GM18502 (cell line): ENCODE data around the gene MYZAP.

Experiments used
- ATAC-seq: cut with Tn5 transposase; IDR thresholded peaks from one replicate; pipeline ENCODE4 v1.9.1; 2021; ENCODE audit warnings: mild to moderate bottlenecking; ENCODE audit not compliant: unreplicated experiment, poor library complexity

Gene MYZAP

DNA sequence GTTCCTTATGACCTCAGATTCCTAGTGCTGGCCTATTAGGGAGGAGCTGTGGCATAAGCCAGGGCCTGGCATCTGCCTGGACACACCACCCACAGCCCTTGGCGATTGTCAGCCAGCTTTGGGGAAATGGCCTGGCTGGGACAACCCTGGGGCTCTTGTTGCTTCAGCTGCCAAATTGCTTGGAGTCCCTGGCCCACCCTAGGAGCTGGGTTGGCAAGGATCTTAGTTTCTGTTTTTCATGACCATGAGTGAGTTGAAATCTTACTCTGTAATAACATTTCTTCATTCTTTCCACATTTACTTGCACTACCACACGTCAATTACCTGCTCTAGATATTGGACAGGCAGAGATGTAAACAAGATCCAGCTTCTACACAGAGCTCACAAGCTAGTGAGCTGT, 1.9 kb upstream of the MYZAP start:
- no peak for ATAC-seq

DNA sequence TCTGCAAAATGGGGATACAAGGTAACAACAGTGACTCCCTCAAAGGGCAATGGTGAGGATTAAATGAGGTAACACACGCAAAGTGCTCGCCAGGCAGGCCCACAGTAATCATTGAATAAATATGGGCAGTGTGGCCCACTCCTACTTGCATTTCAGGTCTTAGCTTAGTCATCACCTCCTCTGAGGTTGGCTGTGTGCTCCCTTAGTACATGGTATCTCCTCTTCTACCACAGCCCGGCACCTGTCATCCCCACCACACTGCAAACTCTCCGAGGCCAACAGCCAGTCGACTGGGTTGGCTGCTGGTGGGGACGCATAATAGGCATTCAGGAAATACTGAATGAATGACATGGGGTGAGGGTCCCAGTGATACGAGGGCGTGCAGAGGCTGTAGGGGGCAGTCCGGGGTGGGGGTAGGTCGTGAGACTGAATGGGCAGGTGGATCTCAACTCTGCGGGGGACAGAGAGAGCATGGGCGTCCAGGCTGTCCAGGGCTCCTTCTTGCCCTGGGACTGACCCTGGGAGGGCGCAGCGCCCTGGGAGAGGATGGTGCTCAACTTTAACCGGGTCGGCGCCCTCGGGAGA, 375 bp upstream of the MYZAP start:
- ATAC-seq, result no peak

DNA sequence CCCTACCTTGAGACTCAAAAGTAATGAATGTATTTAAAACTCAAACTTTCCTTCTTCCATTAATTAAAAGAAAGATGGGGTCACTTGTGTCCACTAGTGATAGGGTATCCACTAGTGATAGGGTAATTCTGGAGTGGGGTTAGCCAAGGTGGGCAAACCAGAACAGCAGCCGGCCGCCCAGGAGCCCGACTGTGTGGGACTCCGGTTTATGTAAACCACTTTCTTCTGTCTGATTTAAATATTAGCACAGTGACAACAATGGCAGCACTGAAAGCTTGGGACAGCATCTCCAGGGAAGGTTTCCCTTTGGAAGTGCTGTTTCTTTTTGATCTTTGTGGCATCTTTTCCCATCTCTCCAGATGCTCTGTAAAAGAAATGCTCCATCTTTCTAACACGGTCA, 722 bp downstream of the MYZAP start:
- no peak for ATAC-seq

DNA sequence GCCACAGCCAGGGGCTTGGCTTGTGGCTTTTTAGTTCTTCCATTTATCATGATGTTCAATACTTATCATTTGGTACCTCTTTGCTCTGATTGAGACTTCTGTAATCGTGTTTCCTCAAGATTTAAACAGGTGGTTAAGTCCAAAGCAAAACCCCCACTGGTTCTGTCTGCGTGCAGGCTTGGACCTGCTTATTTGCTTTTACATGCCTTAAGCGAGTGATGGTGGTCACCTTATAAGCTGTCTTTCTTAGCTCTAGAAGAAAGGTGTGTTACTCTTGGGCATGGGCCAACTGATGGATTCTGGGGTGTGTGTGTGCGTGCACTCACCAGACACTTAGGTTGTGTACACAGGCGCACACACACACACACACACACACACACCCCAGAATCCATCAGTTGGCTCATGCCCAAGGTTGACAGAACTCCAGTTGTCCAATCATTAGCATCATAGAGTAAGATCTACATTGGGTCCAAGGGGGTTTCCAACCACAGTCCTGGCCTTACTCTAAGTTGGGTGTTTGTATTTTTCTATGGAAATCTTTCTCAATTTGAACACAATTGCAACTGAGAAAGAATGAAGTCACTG, 1.2 kb downstream of the MYZAP start:
- ATAC-seq, result no peak

DNA sequence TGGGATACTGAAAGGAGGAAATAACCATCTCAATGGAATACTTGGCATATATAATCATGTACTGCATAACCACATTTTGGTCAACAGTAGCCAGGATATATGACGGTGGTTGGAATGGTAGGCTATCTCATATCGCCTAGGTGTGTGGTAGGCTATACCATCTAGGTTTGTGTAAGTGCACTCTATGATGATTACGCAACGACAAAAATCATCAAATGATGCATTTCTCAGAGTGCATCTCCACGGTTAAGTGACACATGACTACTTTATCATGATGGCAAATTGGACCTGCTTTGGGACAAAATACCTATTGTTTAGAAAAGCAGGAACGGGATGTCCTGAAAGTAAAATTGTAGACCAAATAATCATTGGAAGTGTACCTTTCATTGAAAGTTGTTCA, 2.8 kb downstream of the MYZAP start:
- ATAC-seq, result no peak

DNA sequence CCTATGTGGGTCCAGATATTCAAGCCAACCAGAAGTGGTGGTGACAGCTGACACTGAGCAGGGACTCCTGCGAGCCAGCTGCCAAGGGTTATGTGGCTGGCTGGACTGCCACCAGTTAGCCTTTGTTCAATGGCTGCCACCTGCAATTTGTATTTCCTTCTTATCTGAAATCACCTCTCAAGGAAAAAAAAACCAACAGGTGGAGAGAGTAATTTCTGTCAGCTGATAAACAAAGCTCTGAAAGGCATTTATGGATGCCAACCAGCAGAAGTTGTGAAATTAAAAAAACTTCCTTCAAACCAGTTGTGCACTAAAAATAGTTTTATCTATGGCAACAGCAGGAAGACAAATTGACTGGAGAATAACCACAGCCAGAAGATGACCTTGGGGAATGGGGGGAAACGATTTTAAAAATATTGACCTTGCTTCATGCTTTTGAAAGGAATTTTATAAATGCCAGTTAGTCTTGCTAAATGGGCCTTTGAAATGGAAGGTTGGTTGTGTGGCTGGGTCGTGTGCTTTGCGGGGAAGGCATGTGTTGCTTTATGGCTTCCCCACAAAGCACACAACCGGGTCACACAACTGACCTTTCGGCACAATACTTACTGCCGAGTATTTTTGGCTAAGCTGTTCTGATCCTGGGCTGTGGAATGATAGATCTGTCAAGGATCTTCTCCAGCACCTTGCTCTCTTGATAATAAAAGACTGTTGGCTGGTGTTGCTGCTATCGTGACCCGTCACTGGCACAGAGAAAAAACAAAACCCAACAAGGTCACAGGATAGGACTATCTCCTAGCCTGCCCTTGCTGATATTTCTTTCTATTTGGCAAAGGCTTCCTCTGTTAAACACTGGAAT, 3.5 kb downstream of the MYZAP start:
- no peak for ATAC-seq

DNA sequence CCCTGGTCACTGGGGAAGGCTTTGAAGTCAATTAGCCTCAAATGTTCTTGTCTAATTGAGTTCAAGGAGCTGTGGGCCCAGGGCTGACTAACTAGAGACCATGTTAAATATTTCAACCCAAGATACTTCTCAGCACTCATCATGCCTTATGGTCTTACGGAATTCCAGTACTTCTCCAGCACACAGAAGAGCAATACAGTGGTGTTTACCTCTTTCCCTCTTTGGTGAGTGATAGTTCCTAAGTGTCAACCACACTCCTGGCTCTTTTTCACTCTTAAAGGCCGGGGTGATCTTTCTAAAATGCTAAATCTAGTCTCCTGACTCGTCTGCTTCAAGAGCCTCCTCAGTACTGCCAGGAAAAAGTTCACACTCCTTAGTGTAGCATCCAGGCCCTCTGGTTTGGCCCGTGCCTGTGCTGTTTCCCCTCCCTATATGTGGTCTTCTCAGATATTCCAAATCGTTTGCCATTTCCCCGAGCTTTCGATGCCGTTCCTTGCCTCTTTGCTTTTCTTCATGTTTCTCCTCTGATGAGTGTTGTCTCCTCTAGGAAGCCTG, 4.7 kb downstream of the MYZAP start:
- no peak for ATAC-seq

DNA sequence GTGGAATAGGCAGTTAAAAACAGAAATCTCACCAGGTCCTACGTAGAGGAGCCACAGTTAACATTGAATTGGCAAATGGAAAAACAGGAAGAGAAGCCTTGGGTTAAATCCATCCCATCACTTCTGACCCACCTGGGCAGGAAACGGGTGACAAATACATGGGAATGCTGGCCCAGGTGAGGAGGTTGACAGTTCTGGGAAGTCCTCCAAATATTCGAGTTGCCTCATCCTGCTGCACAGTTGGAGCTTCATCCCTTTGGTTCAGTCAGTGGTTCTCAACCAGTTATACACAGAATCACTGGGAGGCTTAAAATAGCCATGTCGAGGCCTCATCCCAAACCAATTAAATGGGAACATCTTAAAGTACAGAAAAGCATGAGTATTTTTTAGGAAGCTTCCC, 5.3 kb downstream of the MYZAP start:
- no peak for ATAC-seq

DNA sequence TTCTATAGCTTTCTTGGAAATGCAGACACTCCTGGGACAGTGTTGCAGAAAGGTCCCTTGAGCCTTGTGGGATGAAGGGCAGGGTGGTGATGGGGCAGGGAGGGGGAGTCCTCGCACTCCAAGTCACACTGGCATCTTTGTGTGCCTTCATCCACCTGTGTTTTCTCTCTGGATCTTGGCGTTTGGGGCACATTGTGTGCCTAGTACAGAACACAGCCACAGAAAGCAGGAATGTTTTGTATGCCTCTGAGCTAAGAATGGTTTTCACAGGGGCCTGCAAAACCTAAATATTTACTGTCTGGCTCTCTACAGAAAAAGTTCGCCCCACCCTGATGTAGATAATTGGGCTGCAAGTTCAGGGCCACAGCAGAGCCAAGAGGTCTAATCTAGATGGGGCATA, 5.7 kb downstream of the MYZAP start:
- no peak for ATAC-seq

DNA sequence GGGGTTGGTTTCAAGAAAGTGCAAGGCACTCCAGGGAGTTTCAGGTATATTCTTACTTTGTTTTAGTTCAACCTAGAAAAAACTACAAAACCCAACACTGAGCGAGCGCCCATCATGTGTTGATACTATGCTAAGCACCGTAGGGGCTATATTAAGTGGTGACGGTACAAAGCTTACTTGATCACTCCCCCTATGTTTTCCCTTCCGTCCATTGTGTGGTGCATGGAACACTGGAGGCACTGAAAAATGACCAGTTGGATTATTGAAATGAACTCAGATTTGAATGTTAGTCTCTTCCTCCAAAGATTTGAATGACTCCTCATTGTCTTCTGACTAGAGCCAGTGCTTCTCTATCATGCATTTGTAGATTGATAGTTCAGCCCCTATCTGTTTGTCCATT, 6.6 kb downstream of the MYZAP start:
- ATAC-seq, result no peak

DNA sequence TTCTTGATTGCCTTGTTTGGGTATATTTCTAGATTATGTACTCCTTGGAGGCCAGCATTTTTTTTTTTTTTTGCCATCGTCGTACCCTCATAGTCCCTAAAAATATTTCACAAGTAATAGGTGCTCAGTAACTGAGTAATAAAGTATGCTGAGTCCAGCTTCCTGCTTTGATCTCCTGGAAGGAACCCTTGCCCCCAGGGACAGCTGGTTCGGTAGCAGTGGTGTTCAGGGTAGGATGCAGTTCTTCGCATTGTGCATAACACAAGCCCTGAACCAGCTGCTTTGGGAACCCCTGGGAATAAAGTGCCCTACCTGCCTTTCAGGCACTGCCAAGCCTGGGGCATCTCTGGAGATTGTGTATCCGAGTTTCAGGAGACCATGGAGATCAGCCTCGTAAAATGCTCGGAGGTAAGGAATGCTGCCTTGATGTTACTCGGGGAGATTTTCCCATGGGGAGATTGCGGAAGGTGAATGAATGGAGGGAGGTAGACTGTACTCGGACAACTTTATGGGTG, 7.6 kb downstream of the MYZAP start:
- ATAC-seq, result no peak

DNA sequence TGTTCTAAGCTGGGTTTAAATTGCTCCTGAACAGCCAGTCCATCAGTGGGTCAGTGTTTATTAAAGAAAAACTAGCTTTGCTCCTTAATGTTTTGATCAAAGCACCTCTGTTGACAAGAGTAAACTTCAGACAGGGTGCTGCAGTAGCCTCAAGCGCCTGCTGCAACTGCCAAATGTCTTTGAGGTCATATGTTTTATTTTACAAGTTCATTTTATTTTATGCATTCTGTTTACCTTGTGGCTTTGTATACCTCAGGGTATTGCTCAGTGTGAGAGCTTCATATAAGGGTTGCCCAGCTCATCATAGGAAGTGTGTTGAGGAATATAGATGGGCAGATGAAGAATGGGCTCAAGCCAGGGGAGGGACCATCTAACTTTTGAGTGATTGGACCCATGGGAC, 8.5 kb downstream of the MYZAP start:
- no peak for ATAC-seq

DNA sequence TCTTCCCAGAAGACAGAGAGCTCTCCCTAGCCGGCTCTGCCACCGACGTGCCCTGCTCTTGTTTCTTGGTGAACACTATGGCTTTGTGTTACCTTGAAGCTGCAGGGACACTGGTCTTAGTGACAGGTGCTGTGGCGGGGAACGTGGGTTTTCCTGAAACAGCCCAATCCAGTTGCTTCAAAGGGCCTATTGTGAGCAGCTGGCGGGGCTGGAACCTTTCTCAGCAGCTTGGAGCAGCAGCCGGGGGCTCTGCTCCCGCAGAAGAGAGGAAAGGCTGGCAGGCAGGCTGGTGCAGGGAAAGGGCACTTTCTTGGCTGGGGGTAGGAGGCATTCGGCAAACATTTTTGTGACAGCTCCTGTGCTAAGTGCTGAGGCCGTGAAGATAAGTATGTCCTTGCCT, 12.8 kb downstream of the MYZAP start:
- ATAC-seq, result no peak

DNA sequence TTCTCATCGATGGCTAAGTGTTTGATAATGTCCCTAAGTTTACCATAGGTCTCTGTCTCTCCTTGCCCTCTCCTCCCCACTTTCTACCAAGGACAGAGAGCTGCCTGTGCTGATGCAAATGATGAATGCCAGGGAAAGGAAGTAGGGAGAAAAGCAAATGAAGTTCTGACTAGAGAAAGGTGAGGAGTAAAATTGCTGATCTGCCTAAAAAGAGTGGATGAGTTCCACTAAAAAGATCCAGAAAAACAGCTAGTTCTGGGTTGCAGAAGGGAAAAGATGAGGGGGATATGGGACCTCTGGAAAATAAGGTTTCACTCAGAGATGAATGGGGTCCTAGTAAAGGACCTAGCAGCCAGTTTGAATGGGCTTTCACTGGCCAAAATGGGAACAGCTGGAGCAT, 13.8 kb downstream of the MYZAP start:
- ATAC-seq, result no peak

DNA sequence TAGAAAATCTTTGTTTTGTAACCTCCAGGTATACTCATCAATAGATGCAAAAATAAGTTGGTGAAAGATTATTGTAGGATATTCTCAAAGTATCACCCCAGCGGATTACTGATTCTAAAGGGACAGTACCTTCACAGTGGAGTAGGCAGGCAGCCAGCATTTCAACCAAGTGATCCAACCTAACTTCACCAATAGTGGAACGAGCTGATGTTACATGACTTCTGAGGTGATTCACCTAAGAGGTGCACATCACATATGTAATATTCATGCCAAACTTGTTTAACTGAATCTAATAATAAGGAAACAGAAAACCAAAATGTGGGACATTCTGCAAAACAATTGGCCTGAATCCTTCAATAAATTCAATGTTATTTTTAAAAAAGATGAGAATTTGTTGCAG, 14.3 kb downstream of the MYZAP start:
- ATAC-seq, result no peak

DNA sequence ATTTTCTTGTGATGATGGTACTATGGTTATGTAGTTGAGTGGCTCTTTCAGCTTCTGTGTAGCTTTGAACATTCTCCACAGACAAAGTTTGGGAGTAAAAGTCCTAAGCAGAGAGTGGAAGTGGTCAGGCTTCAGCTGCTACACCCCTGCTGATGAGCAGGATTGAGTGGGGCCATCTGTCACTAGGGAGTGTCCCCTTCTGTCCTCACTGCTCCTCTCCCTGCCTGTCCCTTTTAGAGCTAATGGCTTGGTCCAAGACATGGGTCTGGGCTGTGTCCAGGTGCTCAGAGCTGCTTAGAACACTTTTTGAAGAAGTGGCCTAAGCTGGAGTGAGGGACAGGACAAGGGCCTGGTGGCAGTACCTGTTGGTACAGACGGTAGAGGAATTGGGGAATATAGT, 15.1 kb downstream of the MYZAP start:
- ATAC-seq, result no peak

DNA sequence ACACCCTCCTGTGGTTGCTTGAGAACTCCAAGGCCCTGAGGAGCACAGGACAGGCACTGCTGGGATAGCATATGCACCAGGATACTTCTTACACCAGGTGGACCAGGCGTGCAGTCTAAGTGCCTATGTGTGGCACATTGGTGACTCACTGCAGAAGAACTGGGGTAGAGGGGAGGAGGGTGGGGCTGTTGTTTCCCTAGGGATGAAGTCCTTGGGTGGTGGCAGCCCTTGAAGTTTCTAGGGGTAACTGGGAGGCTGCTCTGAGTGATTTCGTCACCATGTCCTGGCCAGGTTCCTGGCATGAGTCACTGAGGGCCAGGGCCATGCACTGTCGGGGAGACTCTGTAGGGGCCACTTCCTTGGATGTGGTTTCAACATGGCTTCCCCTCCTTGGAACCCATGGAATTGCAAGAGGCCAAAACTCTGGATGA, 15.9 kb downstream of the MYZAP start:
- ATAC-seq, result no peak

DNA sequence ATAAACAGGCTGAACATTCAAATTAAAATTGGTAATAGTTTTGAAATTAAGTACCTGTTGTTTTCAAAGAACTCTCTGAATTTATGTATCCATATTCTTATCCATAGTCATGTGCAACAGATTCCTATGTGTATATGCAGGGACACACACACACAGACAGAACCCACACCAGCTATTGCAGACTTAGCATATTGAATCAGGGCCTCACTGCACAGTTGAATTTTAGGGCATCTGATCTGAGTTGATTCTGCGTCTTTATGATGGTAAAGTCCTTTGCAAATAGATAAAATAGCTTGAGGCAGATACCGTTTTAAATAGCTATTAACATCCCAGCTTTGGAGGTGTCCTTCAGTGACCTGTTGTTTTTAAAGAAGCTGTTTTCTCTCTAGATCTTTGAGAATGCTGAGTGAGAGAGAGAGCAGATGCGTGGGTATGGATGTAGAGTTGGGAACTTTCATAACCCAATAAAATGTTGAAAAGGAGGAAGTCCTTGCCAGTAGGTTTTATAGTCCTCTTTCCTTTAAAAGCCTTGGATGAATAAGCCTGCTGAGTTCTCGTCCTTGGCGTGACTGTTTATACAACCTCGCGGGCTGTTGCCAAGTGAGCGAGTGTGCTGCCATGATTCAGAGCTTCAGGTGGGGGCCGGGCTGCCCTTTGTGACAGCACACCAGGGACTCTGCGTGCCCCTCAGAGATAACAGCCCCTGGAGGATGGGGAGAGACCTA, 18.3 kb downstream of the MYZAP start:
- no peak for ATAC-seq

DNA sequence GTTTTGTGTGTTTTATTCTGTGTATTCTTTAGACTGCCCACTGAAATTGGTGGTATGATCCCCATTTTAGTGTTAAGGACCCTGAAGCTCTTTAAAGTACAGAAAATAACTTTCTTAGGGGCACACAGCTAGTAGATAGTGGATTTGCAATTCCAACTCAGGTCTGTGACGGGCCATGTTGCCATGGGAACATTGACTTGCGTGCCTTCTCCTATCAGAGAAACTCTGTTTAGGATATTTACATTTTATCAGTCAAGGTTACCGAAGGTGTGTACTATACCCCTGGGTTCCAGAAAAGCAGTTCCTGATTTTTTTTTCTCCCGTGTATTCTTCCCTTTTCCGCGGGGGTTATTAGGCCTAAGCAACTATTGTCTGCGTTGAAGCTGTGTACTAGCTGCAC, 19.4 kb downstream of the MYZAP start:
- no peak for ATAC-seq

DNA sequence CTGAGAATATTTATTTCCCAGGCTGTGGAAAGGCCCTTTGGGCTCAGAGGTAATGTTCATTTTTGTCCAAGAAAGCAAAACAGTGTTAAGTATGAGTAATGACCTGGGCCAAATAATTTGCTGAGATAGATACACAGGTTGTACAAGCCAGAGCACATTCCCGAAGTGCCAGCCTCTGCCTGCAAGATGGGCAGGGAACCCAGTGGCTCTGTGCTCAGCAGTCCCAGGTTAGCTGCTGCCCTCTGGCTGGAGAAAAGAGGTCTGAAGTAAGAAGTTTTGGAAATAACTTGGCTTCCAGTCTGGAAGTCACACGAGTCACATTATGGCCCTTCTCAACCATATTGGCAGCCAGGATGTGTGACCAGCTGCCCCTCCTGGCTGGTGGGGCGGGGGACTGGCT, 20.2 kb downstream of the MYZAP start:
- no peak for ATAC-seq

DNA sequence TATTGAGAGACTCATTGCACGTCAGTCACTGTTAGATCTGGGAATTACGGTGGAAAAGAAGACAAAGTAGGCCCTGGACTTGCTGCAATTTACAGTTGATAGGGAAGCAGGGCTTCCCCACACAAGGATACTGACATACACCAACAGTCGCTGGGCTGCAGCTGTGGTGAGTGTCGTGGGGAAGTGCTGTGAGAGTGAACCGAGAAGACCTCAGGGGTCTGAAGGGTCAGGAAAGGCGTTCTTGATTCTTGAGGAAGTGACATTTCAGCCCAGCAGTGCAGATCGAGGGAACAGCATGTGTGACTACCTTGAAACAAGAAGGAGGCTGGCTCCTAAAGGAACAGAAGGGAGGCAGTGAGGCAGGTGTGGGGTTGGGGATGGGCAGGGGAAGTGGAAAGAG, 22.5 kb downstream of the MYZAP start:
- ATAC-seq, result no peak
